GM19043 (cell line): Measurements from ENCODE around the gene TGFB3.
"Not testable (repeated sequence)": the region's sequence is repeated elsewhere in the genome, so short reads cannot be mapped to it uniquely, and the experiment has no call there.

Experiments used
- ATAC-seq: cut with Tn5 transposase; IDR thresholded peaks from one replicate; pipeline ENCODE4 v1.9.1; 2021; ENCODE audit warnings: low read depth; ENCODE audit not compliant: unreplicated experiment

TGFB3 gene

GRCh38 chr14:75981426-75982265 lies at the start of gene TGFB3:
TSS of gene TGFB3 (minus strand) at chr14:75981995. CDS start at chr14:75980893, 1,102 bp downstream.
- peak; percentile 48 for ATAC-seq

GRCh38 chr14:76024211-76024907 lies 42.6 kb upstream of the TGFB3 start:
- ATAC-seq, result no peak

- no peak for ATAC-seq
Measured at GRCh38 chr14:76023757-76024156, 42.0 kb upstream of the TGFB3 start.

GRCh38 chr14:76022991-76023390 lies 41.2 kb upstream of the TGFB3 start:
- ATAC-seq, result no peak

GRCh38 chr14:76019676-76020075 lies 37.9 kb upstream of the TGFB3 start:
- ATAC-seq, result no peak

- no peak for ATAC-seq
Measured at GRCh38 chr14:76015668-76016067, 33.9 kb upstream of the TGFB3 start.

GRCh38 chr14:76015191-76015590 lies 33.4 kb upstream of the TGFB3 start:
- no peak for ATAC-seq

- no peak for ATAC-seq
Measured at GRCh38 chr14:76012354-76012753, 30.6 kb upstream of the TGFB3 start.

GRCh38 chr14:76011930-76012329 lies 30.1 kb upstream of the TGFB3 start:
- ATAC-seq, result no peak

- not testable (repeated sequence) for ATAC-seq
Measured at GRCh38 chr14:76009627-76010026, 27.8 kb upstream of the TGFB3 start.

- ATAC-seq, result no peak
Measured at GRCh38 chr14:76007852-76008251, 26.1 kb upstream of the TGFB3 start.

- ATAC-seq, result no peak
Measured at GRCh38 chr14:76007379-76007778, 25.6 kb upstream of the TGFB3 start.

- no peak for ATAC-seq
Measured at GRCh38 chr14:76006253-76006652, 24.5 kb upstream of the TGFB3 start.

- ATAC-seq, result no peak
Measured at GRCh38 chr14:76002383-76002782, 20.6 kb upstream of the TGFB3 start.

- no peak for ATAC-seq
Measured at GRCh38 chr14:75999511-76000190, 17.9 kb upstream of the TGFB3 start.

GRCh38 chr14:75996488-75996887 lies 14.7 kb upstream of the TGFB3 start:
- ATAC-seq, result no peak

- no peak for ATAC-seq
Measured at GRCh38 chr14:75995372-75996041, 13.7 kb upstream of the TGFB3 start.

GRCh38 chr14:75993567-75994041 lies 11.8 kb upstream of the TGFB3 start:
- ATAC-seq, result no peak

GRCh38 chr14:75991753-75992152 lies 10.0 kb upstream of the TGFB3 start:
- no peak for ATAC-seq

GRCh38 chr14:75990297-75990696 lies 8.5 kb upstream of the TGFB3 start:
- ATAC-seq, result no peak

GRCh38 chr14:75989134-75989533 lies 7.3 kb upstream of the TGFB3 start:
- ATAC-seq, result no peak
